Large intestine (tissue), 3 donors: ENCODE data around the gene ODF2L. TPM values are rescaled to one million over a fixed set of nuclear protein-coding genes. Genes with fewer than 3 reads are reported as not detected.

Experiments used
- DNase-seq, 2 donors: peaks; one replicate each; pipeline versions ENCODE4 v3.0.0 to v3.0.0-alpha.2; 2013
- H3K27ac ChIP-seq: one replicate; pipeline ENCODE4 v1.5.1; 2013; ENCODE audit warnings: low read length
- H3K27me3 ChIP-seq: 2 replicates; pipeline ENCODE4 v1.6.1; 2013; ENCODE audit warnings: low read length; ENCODE audit not compliant: control insufficient read depth, insufficient read depth
- H3K36me3 ChIP-seq: 2 replicates; pipeline ENCODE4 v1.6.1; 2013; ENCODE audit warnings: low read length; ENCODE audit not compliant: control insufficient read depth, insufficient read depth
- H3K4me1 ChIP-seq: one replicate; pipeline ENCODE4 v1.6.1; 2013; ENCODE audit warnings: low read length; ENCODE audit not compliant: control insufficient read depth, insufficient read depth
- H3K4me3 ChIP-seq: one replicate; pipeline ENCODE4 v1.5.1; 2013; ENCODE audit warnings: low read length
- H3K9me3 ChIP-seq: one replicate; pipeline ENCODE4 v1.6.1; 2013; ENCODE audit warnings: mild to moderate bottlenecking, low read depth, low read length, moderate library complexity; ENCODE audit not compliant: control insufficient read depth
- WGBS: methylation state at CpG from one replicate; pipeline ENCODE4 v1.1.5; 2013; ENCODE audit warnings: low lambda C conversion rate; ENCODE audit not compliant: insufficient coverage; 5-methylcytosine and 5-hydroxymethylcytosine counted together
- polyA plus RNA-seq: library from polyadenylated mRNA; unstranded; fragments of 120-200 nt; gene quantifications from one replicate; pipeline ENCODE4 v1.2.1, GENCODE V29; 2013

Gene ODF2L
- polyA plus RNA-seq, 1 donor = 43.4 TPM

GRCh38 chr1:86387916-86388627 lies 8.1 kb downstream of the ODF2L start:
- Histone ChIP-seq H3K27me3 (no peaks in the 10 kb centered on the region), H3K9me3 (no peaks in the 10 kb centered on the region), H3K4me1 (no peaks in the 10 kb centered on the region), H3K27ac (no peak overlapping the region), H3K4me3 (no peak overlapping the region), H3K36me3 (peaks cover 2% of the 10 kb centered on the region)
- DNase-seq = no peak
- 84% methylated on average over 2 of the region's 3 CpGs for WGBS

GRCh38 chr1:86382878-86383277 lies 13.2 kb downstream of the ODF2L start:
- Histone ChIP-seq H3K27me3 (no peaks in the 10 kb centered on the region), H3K4me1 (no peaks in the 10 kb centered on the region), H3K27ac (no peak overlapping the region), H3K9me3 (no peaks in the 10 kb centered on the region), H3K36me3 (peaks cover 2% of the 10 kb centered on the region), H3K4me3 (no peak overlapping the region)
- 100% methylated on average over 1 of the region's 1 CpG for WGBS
- no peak for DNase-seq

- H3K27ac ChIP-seq = no peak overlapping the region
- no peak for DNase-seq
- no peaks in the 10 kb centered on the region for H3K4me1 ChIP-seq
- H3K4me3 ChIP-seq = no peak overlapping the region
- H3K27me3 ChIP-seq = no peaks in the 10 kb centered on the region
- peaks cover 10% of the 10 kb centered on the region for H3K36me3 ChIP-seq
- WGBS = no CpG with 5 or more reads among the region's 4 CpGs
- peaks cover 5% of the 10 kb centered on the region for H3K9me3 ChIP-seq
These were observed 14.9 kb downstream of the ODF2L start for GRCh38 chr1:86381223-86381622.

- peak; percentile 30 to 41 for DNase-seq
- no peak overlapping the region for H3K4me3 ChIP-seq
- no peaks in the 10 kb centered on the region for H3K27me3 ChIP-seq
- H3K4me1 ChIP-seq = no peaks in the 10 kb centered on the region
- H3K36me3 ChIP-seq = peaks cover 12% of the 10 kb centered on the region
- peaks cover 5% of the 10 kb centered on the region for H3K9me3 ChIP-seq
- 10% methylated on average over 4 of the region's 4 CpGs for WGBS
- no peak overlapping the region for H3K27ac ChIP-seq
These were observed 15.8 kb downstream of the ODF2L start for GRCh38 chr1:86380257-86380861.

GRCh38 chr1:86378813-86379212 lies 17.3 kb downstream of the ODF2L start:
- Histone ChIP-seq H3K4me1 (no peaks in the 10 kb centered on the region), H3K36me3 (peaks cover 12% of the 10 kb centered on the region), H3K27ac (no peak overlapping the region), H3K9me3 (peaks cover 5% of the 10 kb centered on the region), H3K4me3 (no peak overlapping the region), H3K27me3 (no peaks in the 10 kb centered on the region)
- DNase-seq = no peak
- no CpG with 5 or more reads among the region's 1 CpG for WGBS

- Histone ChIP-seq H3K27ac (no peak overlapping the region), H3K4me1 (no peaks in the 10 kb centered on the region), H3K36me3 (peaks cover 12% of the 10 kb centered on the region), H3K9me3 (peaks cover 5% of the 10 kb centered on the region), H3K27me3 (no peaks in the 10 kb centered on the region), H3K4me3 (no peak overlapping the region)
- no peak for DNase-seq
- no CpG with 5 or more reads among the region's 1 CpG for WGBS
These were observed 18.8 kb downstream of the ODF2L start for GRCh38 chr1:86377341-86377740.

GRCh38 chr1:86375688-86376087 lies 20.4 kb downstream of the ODF2L start:
- WGBS = 100% methylated on average over 1 of the region's 1 CpG
- Histone ChIP-seq H3K4me3 (no peak overlapping the region), H3K36me3 (peaks cover 12% of the 10 kb centered on the region), H3K27me3 (no peaks in the 10 kb centered on the region), H3K27ac (no peak overlapping the region), H3K9me3 (peaks cover 5% of the 10 kb centered on the region), H3K4me1 (no peaks in the 10 kb centered on the region)
- no peak for DNase-seq

- H3K36me3 ChIP-seq = peaks cover 1% of the 10 kb centered on the region
- no peak overlapping the region for H3K27ac ChIP-seq
- H3K4me3 ChIP-seq = no peak overlapping the region
- DNase-seq = no peak
- no peaks in the 10 kb centered on the region for H3K9me3 ChIP-seq
- no peaks in the 10 kb centered on the region for H3K4me1 ChIP-seq
- H3K27me3 ChIP-seq = no peaks in the 10 kb centered on the region
These were observed 25.5 kb downstream of the ODF2L start for GRCh38 chr1:86370601-86371022.

GRCh38 chr1:86365896-86366295 lies 30.2 kb downstream of the ODF2L start:
- 95% methylated on average over 5 of the region's 6 CpGs for WGBS
- Histone ChIP-seq H3K27ac (no peak overlapping the region), H3K27me3 (no peaks in the 10 kb centered on the region), H3K9me3 (no peaks in the 10 kb centered on the region), H3K4me3 (no peak overlapping the region), H3K36me3 (no peaks in the 10 kb centered on the region), H3K4me1 (no peaks in the 10 kb centered on the region)
- no peak for DNase-seq

- H3K36me3 ChIP-seq = peaks cover 1% of the 10 kb centered on the region
- no peaks in the 10 kb centered on the region for H3K4me1 ChIP-seq
- H3K27me3 ChIP-seq = no peaks in the 10 kb centered on the region
- no peak overlapping the region for H3K4me3 ChIP-seq
- no CpG with 5 or more reads among the region's 4 CpGs for WGBS
- H3K9me3 ChIP-seq = no peaks in the 10 kb centered on the region
- DNase-seq = peak in 1 of 2 donors; percentile 1
- H3K27ac ChIP-seq = no peak overlapping the region
These were observed 33.3 kb downstream of the ODF2L start for GRCh38 chr1:86362807-86363206.

GRCh38 chr1:86357796-86358195 lies 38.3 kb downstream of the ODF2L start:
- Histone ChIP-seq H3K4me1 (no peaks in the 10 kb centered on the region), H3K36me3 (peaks cover 18% of the 10 kb centered on the region)

More at GRCh38 chr1:86357796-86358195, 38.3 kb downstream of the ODF2L start:
- H3K4me3 ChIP-seq = no peak overlapping the region
- no peaks in the 10 kb centered on the region for H3K27me3 ChIP-seq
- no CpG with 5 or more reads among the region's 5 CpGs for WGBS
- H3K27ac ChIP-seq = no peak overlapping the region
- no peak for DNase-seq
- no peaks in the 10 kb centered on the region for H3K9me3 ChIP-seq
